ENCODE data around the gene DMKN.

GRCh38 chr19:35525873-35526272, 12.4 kb upstream of the DMKN start:
- TF ChIP-seq CTCF (IDR thresholded peaks at IDR 0.05) (no peak), REST (IDR thresholded peaks at IDR 0.05; ENCODE audit: insufficient read depth in 1 of 2, low read depth in 2 of 2, low read length in 1 of 2) (no peak), POLR2AphosphoS5 (IDR thresholded peaks at IDR 0.05; ENCODE audit: low read depth, low read length) (no peak)

Measured in Panc1 (cell line).